ENCODE measurements around the gene MIEF1. TPM values are rescaled to one million over a fixed set of nuclear protein-coding genes. Genes with fewer than 3 reads are reported as not detected.
"Not testable (repeated sequence)": the region's sequence is repeated elsewhere in the genome, so short reads cannot be mapped to it uniquely, and the experiment has no call there.

MIEF1 gene
- polyA plus RNA-seq, 1 donor, result 37.1 TPM

DNA sequence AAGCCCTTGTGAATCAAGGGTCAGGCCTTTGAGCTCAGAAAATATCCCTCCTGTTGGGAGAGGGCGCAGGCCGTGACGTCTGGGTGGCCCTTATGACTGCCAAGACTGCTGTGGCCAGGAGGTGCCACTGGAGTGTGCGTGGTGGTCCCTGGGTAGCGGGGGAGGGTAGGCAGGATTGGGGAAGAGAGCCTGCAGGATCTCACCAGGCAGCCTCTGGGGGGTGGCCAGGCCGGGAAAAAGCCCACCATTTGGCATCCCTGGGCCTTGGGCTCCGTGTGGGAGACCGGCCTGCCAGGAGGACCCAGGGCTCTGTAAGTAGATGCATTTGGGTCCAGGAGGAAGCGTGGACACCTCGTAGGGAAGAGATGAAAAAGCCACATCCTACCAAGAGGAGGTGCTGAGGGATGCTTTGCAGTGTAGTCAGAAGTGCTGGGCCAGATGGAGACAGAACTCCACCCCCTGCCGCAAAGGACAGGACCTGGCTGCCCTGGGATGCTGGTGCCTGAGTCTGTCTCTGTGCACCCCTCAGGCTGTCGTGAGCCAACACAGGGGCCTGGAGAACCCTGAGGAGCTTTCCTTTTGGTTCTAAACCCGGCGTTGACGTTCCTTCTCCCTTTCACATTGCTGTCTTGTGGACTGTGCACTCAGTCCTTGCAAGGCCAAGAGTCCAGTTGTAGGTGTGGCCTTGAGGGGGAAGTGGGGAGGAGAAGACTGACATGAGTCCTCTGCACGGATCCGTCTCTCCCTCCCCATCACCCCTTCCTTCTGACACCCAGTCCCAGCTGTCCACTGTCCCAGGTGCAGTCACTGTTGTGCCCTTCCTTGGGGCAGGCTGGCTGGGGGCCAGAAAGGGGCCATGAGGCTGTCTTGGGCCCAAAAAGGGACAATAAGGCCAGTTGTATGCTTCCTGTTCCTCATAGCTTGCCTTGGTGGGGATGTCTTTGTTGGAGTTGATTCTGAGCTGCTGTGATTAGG lies 12.7 kb upstream of the MIEF1 start:
- no peak for DNase-seq

DNA sequence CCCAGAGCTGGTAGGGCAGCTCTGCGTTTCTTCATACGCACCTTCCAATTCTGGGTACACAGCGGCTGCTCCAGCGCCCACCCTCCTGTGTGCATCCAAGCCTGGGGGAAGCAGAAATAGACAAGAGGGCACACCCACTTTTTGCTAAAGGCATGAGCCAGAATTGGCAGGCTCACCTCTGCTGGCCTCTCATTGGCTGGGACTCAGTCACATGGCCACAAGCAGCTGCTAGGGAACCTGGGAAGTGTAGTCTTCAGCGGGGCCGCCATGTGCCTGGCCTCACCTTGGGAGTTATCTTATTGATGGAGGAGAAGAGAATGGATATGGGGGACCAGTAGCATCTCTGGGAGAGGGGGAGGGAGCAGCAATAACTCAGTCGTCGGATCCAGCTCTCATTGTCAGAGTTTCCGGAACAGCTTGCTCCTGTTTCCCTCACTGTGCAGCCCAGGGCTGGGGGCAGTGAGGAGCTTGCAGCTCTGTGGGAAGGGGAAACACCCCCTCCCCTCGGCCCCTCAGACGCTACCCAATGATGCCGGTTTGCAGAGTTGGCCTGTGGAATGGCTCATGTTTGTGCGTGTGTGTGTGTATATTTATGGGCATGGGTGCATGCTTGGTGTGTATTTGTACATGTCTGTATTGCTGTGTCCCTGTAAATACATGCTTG lies 11.8 kb upstream of the MIEF1 start:
- no peak for DNase-seq

DNA sequence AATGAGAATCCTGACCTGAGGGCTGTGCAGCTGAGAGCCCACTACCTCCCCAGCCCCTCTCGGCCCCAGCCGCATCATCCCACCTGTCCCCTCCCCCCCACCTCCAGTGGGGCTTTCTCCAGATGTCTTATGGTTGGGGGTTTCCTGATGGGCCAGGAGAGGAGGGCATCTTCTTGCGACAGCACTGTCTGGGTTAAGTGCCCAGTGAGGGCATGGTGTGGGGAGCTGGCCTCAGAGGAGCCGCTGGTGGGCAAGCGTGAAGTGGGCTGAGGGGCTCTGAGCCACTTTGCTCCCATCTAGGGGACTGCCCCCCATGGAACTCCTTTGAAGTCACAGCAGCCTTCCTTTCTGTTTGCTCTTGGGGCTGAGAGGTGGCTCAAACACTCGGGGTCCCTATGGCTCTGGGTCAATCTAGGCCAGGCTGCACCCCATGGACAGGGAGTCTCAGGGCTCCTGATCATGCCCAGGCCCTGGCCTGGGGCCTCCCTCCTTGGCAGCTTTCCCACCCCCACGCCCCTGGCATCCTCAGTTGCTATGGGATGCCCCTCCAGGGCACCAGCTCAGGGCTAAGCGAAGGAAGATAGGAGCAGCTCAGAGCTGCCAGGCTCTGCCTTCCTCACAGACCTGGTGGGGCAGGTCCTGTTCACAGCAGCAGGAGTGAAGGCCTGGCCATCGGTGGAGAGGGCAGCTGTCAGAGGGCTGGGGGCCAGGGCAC lies 11.0 kb upstream of the MIEF1 start:
- no peak for DNase-seq

DNA sequence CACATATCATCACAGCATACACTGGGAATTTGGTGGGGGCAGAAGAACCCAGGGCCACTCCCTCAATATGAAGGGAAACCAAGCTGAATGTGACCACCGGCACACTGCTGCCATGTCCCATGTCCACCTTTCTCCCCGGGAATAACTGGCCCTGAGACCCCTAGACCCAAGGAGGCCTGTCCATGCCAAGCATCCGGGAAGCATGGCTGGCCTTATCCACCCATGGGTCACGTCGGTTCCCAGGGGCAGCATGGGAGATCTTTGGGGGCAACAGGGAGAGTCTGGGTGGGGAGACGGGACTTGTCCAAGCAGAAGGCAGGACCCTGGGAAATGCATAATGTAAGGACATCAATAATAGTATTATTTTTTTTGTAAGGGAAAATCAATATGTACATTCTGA lies 10.4 kb upstream of the MIEF1 start:
- no peak for DNase-seq

DNA sequence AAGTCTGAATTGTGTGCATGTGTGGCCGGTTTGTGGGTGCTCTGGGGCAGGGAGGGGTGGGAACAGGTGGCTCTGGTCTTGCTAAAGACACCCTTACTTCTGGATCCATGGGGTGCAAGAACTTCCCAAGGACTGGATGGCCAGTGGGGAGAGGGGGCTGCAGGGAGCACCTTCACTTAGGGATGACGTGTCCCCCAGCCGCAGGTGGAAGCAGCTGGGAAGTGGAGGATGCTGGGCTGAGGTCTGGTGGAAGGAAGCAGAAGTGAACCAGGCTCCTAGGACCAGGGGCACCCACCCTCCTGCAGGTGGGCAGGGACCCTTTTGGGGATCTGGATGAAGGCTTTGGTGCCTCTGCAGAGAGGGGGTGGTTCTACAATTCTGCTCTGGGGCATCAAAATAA lies 9.9 kb upstream of the MIEF1 start:
- DNase-seq, result no peak

DNA sequence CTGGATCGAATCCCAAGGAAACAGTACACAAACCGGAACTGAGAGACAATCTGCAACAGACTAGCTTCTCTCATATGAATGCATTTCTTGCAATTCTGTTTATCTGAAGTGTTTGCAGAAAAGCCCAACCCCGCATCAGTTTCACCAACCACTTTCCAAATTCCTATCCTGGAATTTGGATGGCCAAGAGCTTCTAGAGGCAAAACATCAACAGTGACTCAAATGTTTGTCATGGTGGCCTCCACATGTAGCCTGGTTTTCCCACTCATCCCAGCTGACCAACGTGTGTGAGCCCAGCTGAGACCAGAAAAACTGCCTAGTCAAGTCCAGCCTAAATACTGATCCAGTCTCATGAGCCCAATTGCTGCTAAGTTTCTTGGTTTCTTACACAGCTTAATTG lies 8.3 kb upstream of the MIEF1 start:
- no peak for DNase-seq

DNA sequence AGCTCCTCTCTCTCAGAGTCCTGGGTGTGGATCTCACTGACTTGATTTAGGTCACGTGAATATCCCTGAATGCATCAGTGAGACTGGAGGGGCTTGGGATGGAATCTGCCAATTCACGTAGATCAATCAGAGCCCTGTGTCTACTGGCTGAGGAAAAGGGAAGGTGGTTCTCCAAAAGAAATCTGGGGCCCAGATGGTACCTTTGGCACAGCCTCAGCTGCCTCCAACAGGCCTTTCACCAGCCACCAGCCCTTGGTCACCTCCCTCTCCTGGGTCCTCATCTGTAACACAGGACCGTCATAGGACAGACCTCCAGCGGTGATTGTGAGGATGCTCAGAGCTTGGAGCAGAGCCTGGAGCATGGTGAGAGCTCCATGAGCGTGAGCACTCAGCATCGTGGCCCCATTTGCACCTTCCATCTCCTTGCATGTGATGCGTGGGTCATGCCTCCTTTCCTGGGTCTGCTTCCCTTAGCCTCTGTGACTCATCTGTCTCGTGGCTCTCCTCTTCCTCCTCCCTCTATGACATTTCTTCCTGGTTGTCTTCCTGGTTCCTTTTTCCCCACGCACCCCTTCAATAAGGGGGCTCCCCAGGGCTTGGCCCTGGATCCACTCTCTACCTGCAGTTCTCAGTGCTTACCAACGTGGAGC lies 7.5 kb upstream of the MIEF1 start:
- DNase-seq, result no peak

DNA sequence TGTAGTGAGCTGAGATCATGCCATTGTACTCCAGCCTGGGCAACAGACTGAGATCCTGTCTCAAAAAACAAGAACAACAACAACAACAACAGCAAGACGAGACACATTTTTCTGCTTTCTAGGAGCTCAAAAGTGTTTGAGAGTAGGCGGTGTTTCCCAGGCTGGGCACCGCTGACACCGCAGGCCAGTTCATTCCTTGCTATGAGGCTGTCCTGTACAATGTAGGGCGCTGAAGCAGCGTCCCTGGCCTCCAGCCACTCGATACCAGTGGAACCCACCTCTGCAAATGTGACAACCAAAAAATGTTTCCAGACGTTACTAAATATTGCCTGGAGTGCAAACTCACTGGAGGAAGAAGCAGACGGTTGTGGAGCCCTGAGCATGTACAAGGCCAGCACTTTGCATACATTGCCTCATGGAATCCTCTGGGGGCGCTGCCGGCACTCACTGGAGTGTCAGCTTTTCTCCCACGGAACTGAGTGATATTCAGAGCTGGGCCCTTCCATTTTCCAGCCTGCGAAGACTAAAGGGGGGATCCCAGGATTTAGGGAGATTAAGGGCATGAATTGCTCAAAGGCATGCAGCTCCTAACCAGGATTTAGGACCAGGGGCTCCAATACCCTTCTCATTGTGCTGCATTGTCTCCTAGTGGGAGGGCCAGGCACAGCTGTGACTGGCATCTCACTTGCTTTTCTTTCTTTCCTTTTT lies 5.8 kb upstream of the MIEF1 start:
- DNase-seq, result peak; percentile 80

DNA sequence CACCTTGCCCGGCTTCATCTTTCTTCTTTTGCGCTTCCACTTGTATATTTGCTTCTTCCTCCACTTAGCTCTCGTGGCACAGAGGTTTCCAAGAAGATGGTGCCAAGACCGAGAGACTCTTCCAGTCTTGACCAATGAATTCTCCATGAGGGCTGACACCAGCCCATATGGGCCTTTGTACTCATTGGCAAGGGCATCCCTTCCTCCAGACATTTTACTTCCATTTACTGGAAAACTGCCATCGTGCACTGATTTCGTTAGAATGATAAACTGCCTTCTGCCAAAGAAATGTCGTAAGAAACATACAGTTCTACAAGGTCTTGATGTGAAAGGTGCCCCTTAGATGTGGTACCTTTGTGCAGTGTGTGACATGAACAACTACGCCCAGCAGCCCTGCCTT lies 4.7 kb upstream of the MIEF1 start:
- DNase-seq, result no peak

DNA sequence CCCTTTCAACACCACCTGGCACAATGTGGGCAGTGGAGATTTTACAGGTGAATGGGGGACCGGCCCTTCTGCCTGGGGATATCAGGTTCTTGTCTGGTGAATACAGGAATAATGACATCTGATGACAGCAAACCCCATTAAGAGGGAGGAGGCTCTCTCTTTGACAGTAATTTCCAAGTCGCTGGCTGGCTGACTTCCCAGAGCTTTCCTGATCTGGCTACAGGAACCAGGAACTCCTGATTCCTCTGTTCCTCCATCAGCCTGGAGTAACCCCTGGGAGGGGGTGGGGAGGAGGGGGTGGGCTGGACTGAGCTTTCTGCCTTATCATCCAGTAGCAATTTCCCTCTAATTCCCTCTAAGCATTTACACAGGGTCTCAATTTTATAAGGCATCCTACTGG lies 3.7 kb upstream of the MIEF1 start:
- no peak for DNase-seq

DNA sequence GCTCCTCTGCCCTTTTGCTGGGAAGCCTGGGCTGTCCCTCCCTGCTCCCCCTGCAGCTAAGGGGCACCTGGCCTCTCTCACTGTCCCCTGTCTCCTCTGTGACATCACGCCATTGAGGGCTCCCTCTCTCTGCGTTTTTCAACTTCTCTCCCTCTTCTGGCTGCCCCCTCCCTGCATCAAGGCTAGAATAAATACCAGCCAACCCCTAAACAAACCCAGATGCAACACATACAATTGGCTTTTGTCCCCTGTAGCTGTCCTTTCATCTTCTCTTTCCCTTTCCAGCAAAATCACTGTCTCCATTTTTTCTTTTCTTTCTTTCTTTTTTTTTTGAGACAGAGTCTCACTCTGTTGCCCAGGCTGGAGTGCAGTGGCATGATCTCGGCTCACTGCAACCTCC lies 3.3 kb upstream of the MIEF1 start:
- no peak for DNase-seq

DNA sequence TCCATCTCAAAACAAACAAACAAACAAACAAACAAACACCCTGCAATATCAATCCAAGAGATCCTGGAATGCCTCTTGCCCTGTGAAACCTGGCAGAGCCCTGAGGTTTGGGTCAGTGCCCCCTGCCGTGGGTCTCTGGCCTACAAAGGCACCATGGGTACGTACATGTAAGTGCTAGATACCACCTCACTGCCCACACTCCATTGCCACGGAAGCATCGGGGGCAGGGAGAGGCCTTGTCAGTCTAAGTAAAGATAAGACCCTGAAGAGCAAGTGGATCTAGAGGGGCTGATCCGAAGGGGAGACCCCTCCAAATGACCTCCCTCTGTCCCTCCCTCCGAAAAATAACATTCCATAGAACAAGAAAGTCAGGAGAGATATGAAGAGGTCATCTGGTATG lies 2.0 kb upstream of the MIEF1 start:
- no peak for DNase-seq

DNA sequence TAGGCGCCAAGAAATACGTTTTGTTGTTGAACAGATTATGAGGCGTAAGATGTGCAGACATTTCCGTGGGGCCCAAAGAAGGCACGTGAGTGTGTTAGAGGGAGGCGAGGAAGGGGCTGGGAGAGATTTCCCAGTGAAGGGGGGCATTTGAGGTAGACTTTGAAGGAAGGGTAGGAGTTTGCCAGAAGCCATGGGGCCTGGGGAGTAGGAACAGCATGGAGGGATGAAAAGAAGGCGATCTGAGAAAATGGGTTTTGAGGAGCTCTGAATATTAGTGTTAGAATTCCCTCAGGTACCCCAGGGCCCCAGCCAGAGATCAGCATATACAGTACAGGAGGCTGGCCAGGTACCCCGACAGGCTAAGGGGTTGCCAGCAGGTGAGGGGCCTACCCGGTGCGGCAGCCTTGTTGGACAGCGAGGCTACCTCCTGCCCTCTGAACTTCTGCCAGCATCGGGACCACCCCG lies 414 bp upstream of the MIEF1 start:
- DNase-seq, result no peak

DNA sequence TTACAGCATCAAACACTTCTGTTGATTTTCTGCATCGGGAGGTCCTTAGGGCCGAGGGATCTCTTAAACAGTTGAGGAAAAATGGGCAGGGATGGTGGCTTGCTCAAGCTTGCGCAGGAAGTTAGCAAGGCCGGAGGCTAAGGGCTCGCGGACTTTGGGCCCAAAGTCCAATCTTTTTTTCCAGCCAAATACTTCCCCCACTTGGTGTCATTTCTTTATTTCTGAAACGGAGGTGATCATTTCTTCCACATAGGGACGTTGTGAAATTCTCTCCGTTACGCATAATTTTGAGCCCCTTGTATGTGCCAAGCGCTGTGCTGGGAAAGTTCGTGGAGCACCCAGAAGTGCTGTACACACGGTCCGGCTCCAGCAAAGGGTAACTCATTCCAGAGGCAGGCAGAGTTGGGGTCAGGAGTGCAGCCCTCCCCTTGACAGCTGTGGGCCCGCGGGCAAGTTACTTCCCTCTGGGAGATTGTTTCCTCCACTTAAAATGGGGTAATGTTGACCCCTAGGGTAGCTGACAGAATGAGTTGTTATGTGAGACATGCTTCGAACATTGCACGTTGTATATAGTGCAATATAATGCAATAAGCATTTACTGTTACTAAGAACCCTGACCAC lies 809 bp downstream of the MIEF1 start:
- no peak for DNase-seq

DNA sequence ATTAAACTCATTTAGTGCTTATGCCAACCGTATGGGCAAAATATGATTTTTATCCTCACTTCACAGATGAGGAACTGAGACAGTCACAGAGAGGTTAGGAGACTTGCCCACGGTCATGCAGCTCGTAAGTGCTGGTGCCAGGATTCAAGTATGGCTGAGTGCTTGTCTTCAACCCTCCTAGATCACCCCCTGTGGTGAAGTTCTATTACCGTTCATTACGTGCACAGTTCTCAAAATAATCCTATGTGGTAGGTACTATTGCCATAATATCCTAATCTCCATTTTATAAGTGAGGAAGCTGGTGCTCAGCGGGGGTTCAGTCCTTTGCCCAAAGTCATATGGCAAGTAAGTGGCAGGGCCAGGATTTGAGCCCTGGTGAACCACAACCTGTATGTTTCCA lies 1.5 kb downstream of the MIEF1 start:
- no peak for DNase-seq

DNA sequence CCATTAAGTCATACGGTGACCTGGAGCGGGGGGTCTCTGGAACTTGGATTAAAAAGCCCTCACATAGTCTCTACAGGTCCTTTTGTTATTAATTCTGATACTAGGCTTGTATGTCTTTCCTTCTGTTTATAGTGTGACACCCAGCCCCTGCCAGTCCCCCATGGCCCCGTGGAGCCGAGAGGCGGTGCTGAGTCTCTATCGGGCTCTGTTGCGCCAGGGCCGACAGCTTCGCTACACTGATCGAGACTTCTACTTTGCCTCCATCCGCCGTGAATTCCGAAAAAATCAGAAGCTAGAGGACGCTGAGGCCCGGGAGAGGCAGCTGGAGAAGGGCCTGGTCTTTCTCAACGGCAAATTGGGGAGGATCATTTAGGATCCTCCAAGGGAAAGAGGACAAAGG lies 2.0 kb downstream of the MIEF1 start:
- DNase-seq, result no peak

DNA sequence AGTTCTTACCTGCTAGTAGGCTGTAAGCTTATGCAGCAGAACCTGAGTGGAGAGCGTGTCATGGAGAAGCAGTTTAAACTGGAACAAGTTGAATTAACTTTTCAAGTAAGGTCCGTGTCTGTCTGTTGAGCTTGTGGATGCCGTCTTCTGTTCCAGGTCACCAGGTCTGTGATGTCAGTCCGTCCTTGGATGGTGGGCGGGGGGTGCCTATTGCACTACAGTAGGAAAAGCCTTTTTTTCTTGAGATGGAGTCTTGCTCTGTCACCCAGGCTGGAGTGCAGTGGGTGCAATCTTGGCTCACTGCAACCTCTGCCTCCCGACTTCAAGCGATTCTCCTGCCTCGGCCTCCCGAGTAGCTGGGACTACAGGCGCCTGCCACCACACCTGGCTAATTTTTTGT lies 4.9 kb downstream of the MIEF1 start:
- DNase-seq, result not testable (repeated sequence)

DNA sequence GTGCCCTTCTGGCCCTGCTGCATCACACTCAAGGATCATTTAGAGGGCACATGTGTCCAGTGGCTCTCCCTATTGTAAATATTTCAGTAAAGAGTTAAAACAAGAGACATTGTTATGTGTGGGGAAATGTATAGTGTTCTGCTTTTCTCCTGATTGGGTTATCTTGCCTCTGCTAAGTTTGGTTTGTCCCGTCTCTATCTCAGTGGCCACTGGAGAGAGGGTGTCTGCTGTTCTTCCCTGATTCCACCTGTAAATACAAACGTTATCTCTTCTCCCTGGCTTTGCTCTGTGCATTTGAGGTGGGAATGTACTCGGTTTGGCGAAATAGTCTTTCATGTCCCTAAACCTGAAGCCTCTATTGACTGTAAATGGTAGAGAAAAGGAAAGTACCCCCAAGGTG lies 6.3 kb downstream of the MIEF1 start:
- DNase-seq, result no peak

DNA sequence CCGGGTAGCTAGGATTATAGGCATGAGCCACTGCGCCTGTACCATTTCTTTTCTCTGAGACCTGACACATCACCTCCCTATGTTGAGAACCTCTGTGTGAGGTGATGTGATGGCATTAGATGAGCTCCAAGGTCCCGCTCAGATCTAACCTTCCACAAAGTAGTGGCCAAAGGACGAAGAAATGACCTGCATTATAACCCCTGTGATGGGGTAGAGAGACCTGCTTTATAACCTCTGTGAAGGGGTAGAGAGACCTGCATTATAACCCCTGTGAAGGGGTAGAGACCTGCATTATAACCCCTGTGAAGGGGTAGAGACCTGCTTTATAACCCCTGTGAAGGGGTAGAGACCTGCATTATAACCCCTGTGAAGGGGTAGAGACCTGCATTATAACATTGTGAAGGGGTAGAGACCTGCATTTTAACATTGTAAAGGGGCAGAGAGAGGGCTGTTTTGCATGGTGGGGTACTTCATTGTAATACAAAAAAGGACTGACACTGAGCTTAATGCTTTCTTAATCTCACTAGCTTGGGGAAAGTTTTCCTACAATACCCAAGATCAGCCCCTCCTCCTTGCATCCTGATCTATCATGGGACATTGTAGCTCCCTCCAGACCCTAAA lies 8.5 kb downstream of the MIEF1 start:
- no peak for DNase-seq

DNA sequence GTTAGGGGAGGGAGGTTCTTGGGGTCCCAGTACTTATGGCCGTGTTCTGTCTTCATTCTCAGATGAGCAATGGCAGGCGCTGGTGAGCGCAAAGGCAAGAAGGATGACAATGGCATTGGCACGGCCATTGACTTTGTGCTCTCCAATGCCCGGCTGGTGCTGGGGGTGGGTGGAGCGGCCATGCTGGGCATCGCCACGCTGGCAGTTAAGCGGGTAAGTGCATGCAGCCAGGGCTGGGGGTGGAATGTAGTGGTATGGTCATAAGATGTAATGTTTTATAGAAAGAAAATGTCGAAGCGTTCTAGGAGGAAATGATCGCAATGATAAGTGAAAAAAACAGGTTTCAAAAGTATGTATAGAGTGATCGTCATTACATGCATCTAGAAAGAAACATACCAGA lies 9.1 kb downstream of the MIEF1 start:
- DNase-seq, result no peak

DNA sequence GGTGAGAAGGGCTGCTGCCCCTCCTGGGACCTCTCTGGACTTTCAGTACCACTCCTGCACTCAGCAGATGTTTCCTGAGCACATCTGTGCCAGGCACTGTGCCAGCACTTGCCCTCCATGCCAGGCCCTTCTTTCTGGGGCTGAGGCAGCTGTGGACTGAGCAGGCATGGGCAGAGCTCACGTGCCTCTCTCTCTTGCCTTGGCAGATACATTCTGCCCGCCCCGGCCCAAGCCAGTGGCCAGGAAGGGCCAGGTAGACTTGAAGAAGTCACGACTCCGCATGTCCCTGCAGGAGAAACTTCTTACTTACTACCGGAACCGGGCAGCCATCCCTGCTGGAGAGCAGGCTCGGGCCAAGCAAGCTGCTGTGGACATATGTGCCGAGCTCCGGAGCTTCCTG lies 9.9 kb downstream of the MIEF1 start:
- DNase-seq, result no peak

Data from left kidney (tissue), 2 donors.